Stimulated activated CD4-positive, alpha-beta T cell treated with anti-CD3 and anti-CD28 coated beads, Interleukin-12 subunit alpha, Interleukin-12 subunit beta, amount 100 ng/mL, for 48 hours (primary cell): ENCODE measurements around the gene ANKRD60.
A peak's percentile ranks its signal among the peaks of the same experiment; 100 is the strongest.

Source experiments
- DNase-seq, 3 donors: peaks; one replicate each; pipeline ENCODE4 v3.0.0-alpha.2; 2020; ENCODE audit warnings: low read depth in 2 of 3, low spot score in 1 of 3

The ANKRD60 gene

DNA sequence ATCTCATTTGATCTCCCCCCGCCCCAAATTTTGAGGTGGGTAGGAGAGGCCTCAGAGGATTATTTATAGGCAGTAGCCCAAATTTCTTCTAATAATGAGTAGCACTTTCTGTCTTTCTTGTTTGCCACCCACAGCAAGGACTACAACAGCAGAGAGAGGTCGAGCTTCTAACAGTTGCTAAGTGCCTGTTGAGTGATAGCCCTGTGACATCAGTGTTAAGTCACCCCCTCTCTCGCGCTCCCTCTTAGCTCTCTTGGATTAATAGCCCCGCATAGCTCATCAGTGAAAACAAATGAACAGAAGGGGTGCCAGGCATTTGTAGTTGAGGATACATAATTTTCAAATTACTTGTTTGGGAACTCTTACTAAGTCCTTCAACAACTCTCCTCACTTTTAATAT lies 3.5 kb downstream of the ANKRD60 start:
- DNase-seq, result no peak

DNA sequence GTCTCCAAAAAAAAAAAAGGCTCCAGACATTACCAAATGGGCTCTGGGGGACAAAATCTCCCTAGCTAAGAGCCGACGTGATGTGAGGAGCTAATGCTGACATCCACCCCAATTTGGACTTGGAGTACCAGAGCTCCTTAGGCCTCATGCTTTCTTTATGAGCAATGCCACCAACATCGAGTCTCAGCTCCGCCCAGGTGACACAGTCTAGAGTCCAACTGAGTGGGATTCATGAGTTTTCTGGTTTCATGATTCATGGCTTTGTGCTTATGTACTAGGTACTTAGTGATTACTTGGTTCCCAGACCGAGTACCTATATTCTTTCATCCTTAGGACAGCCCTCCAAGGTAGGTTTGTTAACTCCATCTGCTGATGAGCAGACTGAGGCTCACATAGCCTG lies 4.4 kb downstream of the ANKRD60 start:
- peak in 2 of 3 donors; percentile 32 to 52 for DNase-seq

DNA sequence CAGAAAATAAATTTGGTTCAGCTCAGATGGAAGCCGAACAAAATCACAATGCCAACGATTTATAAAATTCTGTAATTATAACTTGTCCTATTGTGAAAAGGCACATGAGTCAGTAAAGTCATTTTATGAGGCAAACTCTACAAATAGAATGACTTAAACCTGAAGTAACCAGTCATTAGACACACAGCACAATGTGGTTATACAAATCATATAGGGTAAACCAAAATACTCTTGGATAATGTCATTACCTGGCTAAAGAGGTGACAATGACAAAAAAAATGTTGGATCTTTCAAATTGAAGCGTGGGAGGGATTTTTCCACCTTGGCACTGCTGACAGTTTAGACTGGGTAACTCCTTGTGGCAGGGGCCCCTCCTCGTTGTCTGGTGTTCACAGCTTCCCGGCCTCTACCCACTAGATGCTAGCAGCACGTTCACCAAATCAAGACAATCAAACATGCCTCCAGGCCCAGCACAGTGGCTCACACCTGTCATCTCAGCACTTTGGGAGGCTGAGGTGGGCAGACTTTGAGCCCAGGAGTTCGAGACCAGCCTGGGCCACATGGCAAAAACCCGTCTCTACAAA lies 5.0 kb downstream of the ANKRD60 start:
- no peak for DNase-seq

DNA sequence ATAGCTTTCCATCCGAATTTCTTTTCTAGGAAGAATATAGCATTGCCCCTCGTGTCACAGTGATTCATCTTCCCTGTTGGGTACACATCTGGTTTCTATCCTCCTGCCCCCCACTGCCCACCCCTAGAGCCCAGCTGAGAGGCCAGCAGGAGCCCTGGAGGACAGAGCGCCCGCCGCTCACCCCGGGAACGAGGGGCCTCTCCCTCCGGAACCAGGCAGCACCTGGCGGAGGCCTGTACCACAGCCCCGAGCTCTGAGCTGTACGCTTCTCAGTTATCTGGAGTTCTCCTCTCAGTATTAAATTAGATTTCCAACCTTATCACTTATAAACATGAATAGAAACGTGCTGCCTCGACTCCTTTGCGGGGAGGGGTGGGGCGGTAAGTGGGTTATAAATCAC lies 6.0 kb downstream of the ANKRD60 start:
- no peak for DNase-seq

DNA sequence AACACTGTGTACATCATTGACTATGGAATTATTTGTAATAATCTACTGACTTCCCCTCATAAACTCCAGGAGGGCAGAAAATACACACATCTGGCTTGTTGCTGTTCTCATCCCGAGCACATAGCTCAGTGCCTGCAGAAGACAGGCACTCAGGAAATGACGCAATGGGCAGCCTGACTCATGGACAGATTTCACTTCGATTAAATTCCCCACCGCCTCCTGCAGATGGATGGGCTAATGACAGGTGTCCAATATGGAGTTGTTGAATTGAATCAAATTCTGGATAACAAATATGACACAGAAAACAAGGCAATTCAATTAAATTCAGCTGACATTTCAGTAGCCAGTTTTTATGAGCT lies 9.1 kb downstream of the ANKRD60 start:
- DNase-seq, result no peak

DNA sequence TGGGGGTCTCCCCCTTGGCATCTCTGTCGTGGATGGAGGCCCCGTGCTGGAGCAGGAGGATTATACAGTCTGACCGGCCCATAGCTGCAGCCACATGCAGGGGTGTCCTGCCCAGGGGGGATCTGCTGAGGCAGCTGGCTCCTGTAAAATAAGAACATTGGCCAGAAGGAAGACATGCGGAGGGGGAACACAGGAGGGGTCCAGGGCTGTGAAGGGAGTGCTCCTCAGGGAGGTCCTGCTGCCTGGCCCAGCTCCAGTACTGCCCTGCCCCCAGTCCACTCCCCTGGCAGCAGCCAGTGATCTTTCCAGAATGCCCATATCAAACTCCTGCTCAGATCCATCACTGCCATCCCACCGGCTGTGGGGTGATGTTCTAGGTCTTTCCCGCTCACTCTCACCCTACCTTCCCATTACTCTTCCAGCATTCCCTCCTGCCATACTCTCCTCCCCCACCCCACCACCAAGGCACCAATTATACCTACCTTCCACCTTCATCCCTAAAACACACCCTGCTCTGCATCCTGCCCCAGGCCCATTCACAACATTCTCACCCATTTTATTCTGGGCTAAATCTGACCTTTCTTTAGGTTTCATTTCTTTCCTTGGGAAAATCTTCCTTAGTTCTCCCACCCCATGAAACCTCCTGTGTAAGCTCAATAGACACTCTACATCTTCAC lies 9.7 kb downstream of the ANKRD60 start:
- no peak for DNase-seq

DNA sequence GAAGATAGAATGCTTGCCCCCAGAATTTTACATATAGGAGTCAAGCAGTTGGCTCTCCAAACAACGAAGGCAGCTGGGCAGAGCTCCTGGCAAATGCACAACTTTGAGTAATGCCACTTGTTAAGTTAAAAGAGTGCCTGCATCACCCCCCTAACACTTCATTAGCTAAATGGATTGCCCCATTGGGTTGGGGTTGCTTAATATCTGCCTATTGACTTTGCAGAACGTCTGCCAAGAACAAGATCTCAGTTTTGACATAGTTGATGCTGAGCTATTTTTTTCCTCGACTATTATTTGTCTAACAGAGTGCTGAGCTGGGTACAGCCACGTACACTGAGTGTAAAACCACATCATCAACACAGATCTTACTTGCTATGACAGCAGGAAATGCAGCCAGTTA lies 12.1 kb downstream of the ANKRD60 start:
- DNase-seq, result no peak

DNA sequence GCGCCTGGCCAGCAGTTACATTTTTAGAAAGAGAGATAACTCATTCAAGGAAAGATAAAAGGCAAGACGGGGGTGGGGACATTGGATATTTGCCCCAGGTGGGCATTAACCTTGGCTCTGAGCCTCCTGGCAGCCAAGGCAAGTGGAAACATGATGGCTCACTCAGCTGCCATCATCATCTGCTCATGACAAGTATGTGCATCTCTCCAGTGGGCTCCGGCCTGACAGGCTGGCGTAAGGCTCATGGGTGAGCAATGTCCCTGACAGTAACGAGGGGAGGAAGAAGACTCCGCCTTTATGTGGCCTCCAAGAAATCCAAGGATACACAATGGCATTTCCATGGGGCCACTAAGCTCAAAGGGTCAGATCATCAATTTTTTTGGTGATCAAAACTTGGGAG lies 13.3 kb downstream of the ANKRD60 start:
- DNase-seq, result no peak

DNA sequence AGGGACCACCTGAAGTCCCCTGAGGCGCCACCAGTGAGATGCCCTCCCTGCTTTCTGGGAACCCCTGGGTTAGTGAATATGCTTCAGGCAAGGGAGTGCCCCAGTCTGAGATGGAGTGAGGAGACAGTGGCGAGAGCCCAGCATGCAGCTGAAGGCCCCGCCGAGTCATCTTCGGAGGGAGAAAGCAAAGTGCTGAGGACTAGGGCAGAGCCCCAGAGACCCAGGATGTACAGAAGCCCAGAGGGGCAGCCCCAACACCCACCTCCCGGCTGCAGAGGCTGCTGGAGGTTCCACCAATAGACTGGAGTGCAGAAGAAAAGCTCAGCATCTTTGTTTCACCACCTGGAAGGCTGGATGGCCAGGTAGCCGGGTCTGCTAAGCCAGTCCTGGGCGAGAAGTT lies 14.1 kb downstream of the ANKRD60 start:
- no peak for DNase-seq

DNA sequence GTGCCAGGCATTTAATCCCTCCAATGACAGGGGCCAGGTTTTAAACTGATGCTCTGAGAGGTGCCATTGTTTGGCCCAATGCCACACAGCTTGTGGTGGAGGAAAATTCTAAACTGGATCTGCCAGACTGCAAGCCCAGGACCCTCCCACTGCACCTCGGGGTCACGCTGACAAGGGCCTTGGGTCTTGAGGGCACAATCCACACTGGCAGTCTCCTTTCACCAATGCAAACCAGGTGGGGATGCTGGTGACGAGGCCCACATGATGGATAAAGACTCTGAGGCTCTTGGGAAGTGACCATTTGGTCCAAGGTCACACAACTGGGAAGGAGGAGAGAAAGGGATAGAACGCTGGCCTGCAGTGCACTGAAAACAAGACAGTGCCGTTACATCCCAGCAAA lies 14.7 kb downstream of the ANKRD60 start:
- no peak for DNase-seq

DNA sequence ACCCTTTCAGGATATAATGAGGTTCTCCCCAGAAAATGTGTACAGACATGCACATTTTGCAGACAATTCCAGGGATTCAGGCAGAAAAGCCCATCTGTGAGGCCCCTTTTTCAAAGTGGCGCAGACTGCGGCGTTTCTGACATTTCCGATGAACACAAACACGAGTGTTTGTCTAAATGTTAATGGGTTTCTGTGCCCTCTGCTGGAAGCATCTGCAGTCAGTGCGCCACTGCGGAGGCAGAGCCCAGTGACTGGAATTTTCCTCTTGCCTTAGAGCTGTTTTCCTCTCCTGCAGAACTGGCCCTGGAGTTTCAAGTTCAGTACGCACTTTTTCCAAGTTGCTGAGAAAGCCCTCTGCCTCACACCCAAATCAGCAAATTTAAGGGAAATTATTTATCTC lies 15.3 kb downstream of the ANKRD60 start:
- DNase-seq, result no peak

DNA sequence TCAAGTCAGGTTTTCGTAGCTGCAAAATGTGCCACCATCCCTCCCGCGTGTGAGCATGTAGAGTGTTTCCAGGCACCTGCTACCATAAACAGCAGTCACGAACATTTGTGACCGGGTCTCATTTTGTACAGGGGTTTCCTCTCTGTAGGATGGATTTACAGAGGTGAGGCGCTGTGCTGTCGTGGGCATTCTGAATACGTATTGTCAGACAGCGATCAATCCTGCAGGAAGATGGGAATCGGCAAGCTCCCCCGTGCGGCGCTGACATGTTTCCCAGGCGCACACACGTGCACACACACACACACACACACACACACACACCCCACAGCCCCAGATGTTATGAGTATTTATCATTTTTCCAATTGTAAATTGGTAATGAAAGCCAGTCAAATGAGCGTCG lies 15.8 kb downstream of the ANKRD60 start:
- DNase-seq, result no peak

DNA sequence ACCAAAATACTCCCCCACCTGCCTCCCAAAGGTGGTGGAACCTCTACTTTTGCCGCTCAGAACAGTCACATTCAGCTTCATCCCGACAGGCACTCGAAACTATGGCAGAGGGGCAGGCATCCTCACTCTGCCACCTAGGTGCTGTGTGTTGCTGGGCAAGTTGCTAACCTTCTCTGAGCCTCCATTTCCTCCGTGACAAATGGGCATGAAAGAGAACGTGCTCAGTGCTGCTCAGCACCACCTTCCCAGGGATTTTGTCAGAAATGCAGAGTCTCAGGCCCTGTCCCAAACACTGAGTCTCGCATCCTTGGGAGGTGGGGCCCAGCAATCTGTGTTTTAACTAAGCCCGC lies 18.1 kb downstream of the ANKRD60 start:
- no peak for DNase-seq

DNA sequence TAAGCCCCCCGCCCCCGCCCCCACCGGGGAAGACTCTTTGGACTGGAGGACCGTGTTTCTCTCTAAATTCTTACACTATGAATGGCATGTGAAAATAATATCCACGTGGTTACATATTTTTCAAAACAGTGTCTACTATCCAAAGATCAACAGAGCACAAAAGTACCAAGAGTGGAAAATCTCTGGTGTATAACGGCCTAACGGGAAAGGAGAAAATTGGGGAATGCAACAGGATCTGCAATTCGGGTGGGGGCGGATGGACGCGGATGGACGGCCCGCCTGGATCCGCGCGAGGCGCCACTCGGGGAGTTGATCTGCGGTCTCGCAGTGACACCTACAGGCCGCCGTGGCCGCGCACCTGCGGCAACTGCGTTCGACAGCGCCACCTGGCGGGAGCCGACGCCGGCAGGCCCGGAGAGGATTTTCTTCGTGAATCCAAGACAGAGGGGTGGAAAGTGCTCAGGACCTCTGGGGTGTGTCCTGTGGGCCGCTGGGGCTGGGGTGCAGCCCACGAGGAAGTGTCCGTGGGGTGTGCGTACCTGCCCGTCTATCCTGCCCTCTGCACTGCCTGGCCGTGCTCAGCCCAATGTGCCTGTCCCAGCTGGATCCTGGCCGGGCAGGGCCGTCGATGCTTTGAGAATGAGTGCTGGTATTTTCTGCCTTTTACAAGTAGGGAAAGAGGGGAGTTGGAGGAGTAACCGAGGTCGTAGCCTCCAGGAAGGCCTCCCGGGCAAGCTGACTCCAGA lies 18.6 kb downstream of the ANKRD60 start:
- peak; percentile 76 to 91 (median 81) for DNase-seq

DNA sequence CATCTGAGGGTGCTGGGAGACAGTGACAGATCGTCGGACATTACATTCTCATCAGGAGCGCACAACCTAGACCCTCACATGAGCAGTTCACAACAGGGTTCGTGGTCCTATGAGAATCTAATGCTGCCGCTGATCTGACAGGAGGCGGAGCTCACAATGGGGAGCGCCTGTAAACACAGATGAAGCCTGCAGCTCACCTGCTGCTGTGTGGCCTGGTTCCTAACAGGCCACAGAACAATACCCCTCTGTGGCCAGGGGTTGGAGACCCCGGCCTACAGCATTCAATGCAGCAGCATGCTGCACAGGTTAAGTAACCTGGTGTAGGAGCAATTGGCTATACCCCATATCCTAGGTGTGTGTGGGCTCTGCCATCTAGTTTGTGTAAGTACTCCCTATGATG lies 19.5 kb downstream of the ANKRD60 start:
- DNase-seq, result no peak

DNA sequence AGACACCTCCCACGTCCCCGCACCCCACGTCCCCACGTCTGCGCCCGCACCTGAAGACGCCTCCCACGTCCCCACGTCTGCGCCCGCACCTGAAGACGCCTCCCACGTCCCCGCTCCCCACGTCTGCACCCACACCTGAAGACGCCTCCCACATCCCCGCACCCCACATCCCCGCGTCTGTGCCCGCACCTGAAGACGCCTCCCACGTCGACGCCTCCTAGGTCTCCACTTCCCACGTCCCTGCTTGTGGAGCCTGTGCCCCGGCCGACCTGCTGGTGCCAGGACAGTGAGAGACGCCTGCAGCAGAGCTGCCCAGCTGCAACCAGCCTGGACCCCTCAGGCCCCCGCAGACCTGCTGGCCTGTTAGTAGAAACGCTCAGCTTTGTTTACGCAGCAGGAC lies 22.6 kb downstream of the ANKRD60 start:
- DNase-seq, result no peak

DNA sequence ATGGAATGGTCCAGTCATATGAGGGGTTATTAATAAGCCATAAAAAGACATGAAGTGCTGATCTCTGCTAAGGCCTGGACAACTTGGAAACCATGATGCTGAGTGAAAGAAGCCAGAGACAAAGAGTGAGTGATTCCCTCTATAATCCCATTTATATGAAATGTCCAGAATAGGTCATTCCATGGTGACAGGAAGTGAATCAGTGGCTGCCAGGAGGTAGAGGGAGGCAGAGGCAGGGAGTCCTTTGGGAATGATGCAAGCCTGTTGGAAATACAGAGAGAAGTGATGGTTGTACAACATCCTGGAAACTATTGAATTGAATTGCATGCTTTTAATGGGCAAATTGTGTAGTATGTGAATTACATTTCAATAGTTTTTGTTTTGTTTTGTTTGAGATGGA lies 26.4 kb downstream of the ANKRD60 start:
- no peak for DNase-seq

DNA sequence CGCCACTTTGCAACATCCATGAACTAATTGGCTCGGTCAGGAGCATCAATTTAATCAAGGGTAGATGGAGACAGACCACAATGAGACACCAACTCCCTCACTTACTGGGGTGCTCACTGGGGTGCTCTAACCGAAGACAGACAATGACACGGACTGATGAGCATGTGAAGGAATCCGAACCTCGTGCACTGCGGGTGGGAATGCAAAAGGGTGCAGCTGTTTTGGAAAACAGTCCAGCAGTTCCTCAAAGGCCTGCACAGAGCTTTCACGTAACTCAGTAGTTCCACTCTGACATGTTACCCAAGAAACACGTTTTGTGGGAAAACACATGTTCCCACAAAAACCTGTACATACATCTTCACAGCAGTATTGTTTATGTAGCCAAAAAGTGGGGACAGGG lies 26.8 kb downstream of the ANKRD60 start:
- no peak for DNase-seq

DNA sequence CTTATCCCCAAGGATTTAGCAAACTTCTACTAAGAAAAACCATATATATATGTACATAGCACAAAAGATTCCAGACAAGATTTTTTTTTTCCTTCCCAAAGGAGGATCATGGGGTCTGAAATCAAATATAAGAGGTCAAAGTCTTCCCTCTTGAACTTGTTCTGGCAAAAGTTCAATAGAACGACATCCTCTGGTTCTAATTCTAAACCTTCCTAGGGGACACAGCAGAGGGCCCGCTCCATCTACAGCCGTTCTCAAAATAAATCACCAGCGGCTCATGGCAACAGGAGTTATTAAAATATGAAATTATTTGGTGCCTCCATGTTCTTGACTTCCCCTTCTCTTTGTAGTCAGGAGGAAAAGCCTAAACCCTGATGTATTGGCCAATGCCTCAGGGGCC lies 29.0 kb downstream of the ANKRD60 start:
- no peak for DNase-seq

DNA sequence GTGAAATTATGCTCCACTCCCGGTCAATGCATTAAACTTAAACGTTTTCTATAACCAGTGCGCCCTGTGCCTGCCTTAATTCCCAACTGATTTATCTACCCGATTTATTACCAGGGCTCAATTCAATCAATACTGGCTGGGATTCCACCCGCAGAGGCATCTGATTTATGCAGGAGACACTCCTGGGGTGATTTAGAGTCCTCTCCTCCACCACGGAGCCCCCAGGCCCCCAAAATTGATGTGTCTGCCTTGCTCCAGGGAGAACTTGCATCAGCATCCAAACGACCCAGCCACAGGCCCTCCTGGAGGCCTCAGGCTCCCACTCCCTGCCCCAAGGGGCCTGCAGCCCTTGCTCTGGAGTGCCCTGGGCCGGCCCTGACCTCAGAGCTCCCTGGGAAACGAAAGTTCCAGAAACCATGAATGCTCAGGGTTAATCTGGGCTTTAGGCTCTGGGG lies 29.5 kb downstream of the ANKRD60 start:
- no peak for DNase-seq

DNA sequence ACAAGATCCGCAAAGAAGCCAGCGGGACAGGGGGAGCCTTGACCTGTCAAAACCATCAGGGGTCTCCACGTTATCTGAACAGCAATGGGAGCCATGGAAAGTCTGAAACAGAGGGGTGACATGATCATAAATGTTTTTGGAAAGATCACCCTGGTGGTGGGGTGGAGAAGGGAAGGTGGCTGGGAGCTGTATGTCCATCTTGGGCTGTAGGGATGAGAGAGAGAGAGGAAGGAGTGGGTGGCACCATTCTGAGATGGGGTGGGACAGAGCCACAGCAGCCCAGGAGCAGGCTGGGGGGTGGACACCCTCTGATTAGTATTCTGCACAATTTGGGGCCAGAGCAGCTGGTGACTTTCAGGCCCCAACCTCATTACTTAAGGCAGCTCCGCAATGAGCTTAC lies 30.1 kb downstream of the ANKRD60 start:
- no peak for DNase-seq

DNA sequence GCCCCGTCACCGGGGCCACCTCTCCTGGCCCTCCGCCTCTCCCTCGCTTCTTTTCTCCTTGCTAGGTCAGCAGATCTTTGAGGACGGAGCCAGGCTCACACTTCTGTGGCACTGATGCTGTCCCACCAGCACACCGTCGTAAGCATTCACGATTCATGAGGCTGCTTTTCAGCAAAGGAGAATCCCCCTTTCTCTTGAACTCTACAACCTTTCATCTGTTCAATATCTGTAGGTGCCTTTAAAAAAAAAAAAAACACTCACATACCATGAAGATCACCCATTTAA lies 31.3 kb downstream of the ANKRD60 start:
- DNase-seq, result no peak
